ENCODE measurements around the gene MROH8.

MROH8 gene

GRCh38 chr20:37220731-37221130 lies 41.4 kb upstream of the MROH8 start:
- TF ChIP-seq, protein P1, sequence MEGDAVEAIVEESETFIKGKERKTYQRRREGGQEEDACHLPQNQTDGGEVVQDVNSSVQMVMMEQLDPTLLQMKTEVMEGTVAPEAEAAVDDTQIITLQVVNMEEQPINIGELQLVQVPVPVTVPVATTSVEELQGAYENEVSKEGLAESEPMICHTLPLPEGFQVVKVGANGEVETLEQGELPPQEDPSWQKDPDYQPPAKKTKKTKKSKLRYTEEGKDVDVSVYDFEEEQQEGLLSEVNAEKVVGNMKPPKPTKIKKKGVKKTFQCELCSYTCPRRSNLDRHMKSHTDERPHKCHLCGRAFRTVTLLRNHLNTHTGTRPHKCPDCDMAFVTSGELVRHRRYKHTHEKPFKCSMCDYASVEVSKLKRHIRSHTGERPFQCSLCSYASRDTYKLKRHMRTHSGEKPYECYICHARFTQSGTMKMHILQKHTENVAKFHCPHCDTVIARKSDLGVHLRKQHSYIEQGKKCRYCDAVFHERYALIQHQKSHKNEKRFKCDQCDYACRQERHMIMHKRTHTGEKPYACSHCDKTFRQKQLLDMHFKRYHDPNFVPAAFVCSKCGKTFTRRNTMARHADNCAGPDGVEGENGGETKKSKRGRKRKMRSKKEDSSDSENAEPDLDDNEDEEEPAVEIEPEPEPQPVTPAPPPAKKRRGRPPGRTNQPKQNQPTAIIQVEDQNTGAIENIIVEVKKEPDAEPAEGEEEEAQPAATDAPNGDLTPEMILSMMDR (IDR thresholded peaks at IDR 0.05; ENCODE audit: low read depth, low read length, missing control alignments), result no peak
- DNase-seq (ENCODE audit: low read depth), result no peak
- no peak overlapping the region for H3K4me3 ChIP-seq (ENCODE audit: low read depth, low read length)

- H3K4me3 ChIP-seq (ENCODE audit: low read depth, low read length), result no peak overlapping the region
- TF ChIP-seq, protein P1 (IDR thresholded peaks at IDR 0.05; ENCODE audit: low read depth, low read length, missing control alignments), result no peak
- DNase-seq (ENCODE audit: low read depth), result no peak
Observed at GRCh38 chr20:37219751-37220668, 40.7 kb upstream of the MROH8 start.

GRCh38 chr20:37218976-37219375 lies 39.6 kb upstream of the MROH8 start:
- no peak for DNase-seq (ENCODE audit: low read depth)
- TF ChIP-seq, protein P1 (IDR thresholded peaks at IDR 0.05; ENCODE audit: low read depth, low read length, missing control alignments), result no peak

GRCh38 chr20:37218441-37218840 lies 39.1 kb upstream of the MROH8 start:
- H3K4me3 ChIP-seq (ENCODE audit: low read depth, low read length), result no peak overlapping the region
- no peak for DNase-seq (ENCODE audit: low read depth)
- TF ChIP-seq, protein P1 (IDR thresholded peaks at IDR 0.05; ENCODE audit: low read depth, low read length, missing control alignments), result no peak

More at GRCh38 chr20:37218976-37219375, 39.6 kb upstream of the MROH8 start:
- no peak overlapping the region for H3K4me3 ChIP-seq (ENCODE audit: low read depth, low read length)

- no peak overlapping the region for H3K4me3 ChIP-seq (ENCODE audit: low read depth, low read length)
- DNase-seq (ENCODE audit: low read depth), result no peak
- TF ChIP-seq, protein P1 (IDR thresholded peaks at IDR 0.05; ENCODE audit: low read depth, low read length, missing control alignments), result no peak
Observed at GRCh38 chr20:37209661-37210314, 30.4 kb upstream of the MROH8 start.

- no peak overlapping the region for H3K4me3 ChIP-seq (ENCODE audit: low read depth, low read length)
- TF ChIP-seq, protein P1 (IDR thresholded peaks at IDR 0.05; ENCODE audit: low read depth, low read length, missing control alignments), result no peak
- no peak for DNase-seq (ENCODE audit: low read depth)
Observed at GRCh38 chr20:37209193-37209592, 29.8 kb upstream of the MROH8 start.

Measured in GM12864 (cell line).